ENCODE results near the gene SLC22A23.
"Not testable (repeated sequence)": the region's sequence is repeated elsewhere in the genome, so short reads cannot be mapped to it uniquely, and the experiment has no call there.

SLC22A23 gene

GRCh38 chr6:3382326-3383279 lies 74.2 kb downstream of the SLC22A23 start:
- DNase-seq, result no peak

GRCh38 chr6:3381233-3381921 lies 75.5 kb downstream of the SLC22A23 start:
- DNase-seq, result peak; percentile 66

GRCh38 chr6:3380344-3381232 lies 76.3 kb downstream of the SLC22A23 start:
- DNase-seq, result no peak

- DNase-seq, result no peak
Measured at GRCh38 chr6:3379482-3380060, 77.3 kb downstream of the SLC22A23 start.

DNA sequence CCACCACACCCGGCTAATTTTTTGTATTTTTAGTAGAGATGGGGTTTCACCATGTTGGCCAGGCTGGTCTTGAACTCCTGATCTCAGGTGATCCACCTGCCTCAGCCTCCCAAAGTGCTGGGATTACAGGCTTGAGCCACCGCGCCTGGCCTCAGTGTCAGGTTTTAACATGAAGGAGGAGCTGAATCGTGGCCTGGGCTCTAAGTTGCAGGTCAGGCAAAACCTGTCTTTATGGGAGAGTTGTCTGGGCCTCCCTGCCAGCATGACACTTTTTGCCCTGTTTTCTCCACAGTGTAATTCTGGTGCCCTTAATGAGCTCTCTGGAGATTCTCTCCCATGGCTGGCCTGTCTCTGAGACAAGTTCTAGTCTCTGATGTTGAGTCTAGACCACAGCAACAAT lies 78.0 kb downstream of the SLC22A23 start:
- DNase-seq, result not testable (repeated sequence)

DNA sequence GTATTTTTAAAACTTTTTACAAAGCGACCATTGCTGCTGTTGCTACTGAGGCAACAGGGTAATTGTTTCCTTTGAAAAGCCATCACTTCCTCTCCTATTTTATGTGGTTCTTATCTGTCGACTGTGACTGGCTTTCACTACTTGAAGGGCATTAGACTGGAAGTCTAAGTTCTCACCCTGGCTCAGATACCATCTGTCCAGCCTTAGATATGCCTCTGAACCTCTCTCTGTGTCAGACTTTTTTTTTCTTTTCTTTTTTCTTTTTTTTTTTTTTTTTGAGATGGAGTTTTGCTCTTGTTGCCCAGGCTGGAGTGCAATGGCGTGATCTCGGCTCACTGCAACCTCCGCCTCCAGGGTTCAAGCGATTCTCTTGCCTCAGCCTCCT lies 78.5 kb downstream of the SLC22A23 start:
- DNase-seq, result peak; percentile 81

DNA sequence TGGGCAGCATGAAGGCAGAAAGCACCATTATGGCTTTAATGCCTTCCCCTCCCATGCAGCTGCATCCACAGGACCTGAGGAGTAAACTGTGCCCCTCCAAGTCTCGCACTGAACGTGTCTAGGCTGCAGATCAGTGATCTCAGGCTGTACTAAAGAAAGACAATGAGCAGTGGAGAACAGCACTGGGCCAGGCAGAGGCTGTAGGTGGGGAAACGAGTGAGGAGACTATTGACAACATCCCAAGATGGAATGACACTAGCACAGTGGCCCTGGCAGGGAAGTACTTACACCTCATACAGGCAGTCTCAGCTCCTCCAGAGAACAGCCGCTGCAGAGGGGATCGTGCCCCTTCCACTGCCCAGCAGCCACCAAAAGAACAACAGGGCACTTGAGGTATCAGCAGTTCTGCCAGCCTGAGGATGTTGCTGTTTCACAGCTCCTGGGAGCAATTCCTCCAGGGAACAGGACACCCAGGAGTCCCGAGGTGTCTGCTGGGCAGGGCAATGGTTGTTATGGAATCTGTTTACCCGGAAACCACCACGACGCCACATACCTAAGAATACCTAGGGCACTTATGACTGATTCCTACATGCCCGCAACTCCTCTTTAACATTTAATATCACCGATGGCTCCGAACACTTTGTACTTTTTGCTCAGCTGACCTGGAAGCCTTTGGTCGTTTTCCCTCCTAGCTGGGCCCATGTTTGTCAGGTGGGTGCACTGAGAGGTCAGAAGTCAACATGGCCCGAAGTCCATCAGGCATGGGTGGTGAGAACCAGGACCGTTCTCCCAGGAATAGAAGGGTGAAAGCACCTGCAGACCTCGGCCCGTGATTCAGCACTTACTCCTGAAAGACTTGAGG lies 79.1 kb downstream of the SLC22A23 start:
- DNase-seq, result no peak

- no peak for DNase-seq
Measured at GRCh38 chr6:3376893-3377535, 79.8 kb downstream of the SLC22A23 start.

- no peak for DNase-seq
Measured at GRCh38 chr6:3376064-3376463, 80.8 kb downstream of the SLC22A23 start.

DNA sequence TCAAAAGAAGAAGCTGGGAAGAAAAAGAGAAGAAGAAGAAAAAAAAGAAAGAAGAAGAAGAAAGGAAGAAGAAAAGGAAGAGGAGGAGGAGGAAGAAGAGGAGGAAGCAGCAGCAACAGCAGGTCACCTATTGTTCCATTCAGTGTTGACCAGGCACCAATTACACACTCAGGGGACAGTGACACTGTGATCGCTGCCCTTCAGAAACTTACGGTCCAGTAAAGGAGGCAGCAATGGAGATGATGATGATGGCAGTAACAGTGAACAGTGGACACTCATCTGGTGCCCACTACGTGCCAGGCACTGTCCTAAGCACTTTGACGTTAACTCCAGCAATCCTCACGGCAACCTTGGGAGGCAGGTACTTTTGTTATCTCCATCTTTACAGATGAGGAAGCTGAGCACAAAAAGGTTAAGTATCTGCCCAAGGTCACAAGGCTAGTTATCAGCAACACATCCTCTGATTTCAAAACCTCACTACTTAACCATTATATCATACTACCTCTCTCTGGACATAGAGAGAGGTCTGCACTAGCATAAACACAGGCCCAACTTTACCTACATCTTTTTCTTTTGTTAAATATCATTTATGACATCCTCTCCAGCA lies 83.2 kb downstream of the SLC22A23 start:
- no peak for DNase-seq

- DNase-seq, result no peak
Measured at GRCh38 chr6:3372912-3373554, 83.8 kb downstream of the SLC22A23 start.

GRCh38 chr6:3372184-3372846 lies 84.5 kb downstream of the SLC22A23 start:
- no peak for DNase-seq

DNA sequence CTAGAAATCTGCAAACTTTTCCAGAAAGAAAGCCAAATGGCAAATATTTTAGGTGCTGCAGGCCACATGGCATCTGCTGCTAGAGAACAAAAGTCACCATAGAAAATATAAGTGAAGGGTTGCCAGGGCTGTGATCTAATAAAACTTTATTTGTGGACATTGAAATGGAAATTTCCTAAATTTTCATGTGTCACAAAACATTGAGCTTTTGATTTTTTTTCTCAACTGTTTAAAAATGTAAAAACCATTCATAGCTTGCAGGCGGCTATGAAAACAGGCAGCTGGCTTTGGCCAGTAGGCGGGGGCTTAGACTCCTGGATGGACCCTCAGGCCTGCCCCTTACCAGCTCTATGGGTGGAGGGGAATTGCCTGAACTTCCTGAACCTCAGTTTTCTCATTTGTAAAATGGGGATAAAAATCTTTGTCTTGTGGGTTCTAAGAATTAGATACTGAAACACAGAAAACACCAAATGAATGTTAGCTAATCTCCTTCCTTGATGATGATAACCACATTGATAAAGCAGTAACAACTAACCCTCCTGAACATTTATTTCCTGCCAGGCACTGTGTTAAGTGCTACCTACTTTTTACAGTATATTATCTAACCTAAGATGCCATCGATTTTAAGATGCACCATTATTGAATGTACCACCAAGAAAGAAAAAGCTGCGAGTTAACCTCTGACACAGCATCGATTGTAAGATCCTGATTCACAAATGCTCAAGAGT lies 85.5 kb downstream of the SLC22A23 start:
- no peak for DNase-seq

- no peak for DNase-seq
Measured at GRCh38 chr6:3370361-3371221, 86.3 kb downstream of the SLC22A23 start.

DNA sequence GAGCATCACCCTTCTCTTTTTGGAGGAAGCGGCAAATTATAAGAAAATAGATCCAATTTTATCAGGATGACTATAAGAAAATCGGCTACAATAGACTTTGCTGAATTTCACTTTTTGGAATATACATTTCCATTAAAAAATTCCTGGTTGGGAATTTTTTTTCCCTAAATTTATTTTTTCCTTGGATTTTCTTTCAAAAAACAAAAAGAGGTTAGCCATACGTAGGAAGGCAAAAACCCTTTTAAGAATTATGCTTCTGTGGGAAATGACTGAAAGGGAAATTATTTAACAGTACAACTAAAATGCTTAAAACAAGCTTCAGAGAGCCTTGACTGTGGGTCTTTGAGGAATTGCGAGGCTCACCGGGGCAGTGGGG lies 86.9 kb downstream of the SLC22A23 start:
- DNase-seq, result no peak

DNA sequence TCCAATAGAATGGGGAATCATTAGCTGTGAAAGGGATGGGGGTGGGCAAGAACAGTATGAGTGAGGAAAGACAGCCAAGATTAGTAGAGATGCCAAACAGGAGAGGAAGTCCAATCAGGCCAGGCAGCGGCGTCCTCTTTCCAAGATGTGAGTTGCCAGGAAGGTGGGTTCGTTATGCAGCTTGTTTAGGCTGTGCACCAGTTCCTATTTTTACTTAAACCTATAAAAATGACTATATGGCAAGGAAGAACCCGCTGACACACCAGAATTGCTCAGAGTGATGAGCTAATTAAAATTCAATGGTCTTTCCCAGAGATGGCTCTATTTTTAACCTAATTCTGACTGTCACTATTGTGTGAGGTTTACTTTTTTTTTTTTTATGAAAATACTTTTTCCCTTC lies 88.2 kb downstream of the SLC22A23 start:
- no peak for DNase-seq

DNA sequence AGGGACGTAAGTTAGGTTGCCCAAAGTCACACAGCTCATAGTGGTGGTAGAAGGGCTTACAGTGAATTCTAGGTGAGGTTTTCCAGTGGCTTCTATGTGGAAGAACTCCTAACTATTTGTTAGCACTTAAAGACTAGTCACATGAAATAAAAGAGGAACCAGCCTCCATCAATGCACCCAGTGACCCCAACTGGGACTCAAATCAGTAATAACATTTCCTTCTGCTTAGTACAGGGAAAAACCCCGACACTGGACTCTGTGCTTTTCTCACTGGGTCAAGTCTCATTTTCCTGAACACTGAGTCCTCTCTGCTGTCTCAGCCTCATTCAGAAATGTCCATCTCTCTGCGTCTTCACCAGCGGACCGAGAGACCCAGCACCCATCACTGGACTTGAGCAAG lies 89.2 kb downstream of the SLC22A23 start:
- DNase-seq, result no peak
